GM19193 (cell line): ENCODE results near the gene FRMPD1.

Experiments used
- POLR2A ChIP-seq: IDR thresholded peaks from 4 replicates; pipeline ENCODE4 v1.6.1; 2011; ENCODE audit not compliant: insufficient read depth, insufficient read length; ENCODE audit errors: extremely low read depth

FRMPD1 gene

DNA sequence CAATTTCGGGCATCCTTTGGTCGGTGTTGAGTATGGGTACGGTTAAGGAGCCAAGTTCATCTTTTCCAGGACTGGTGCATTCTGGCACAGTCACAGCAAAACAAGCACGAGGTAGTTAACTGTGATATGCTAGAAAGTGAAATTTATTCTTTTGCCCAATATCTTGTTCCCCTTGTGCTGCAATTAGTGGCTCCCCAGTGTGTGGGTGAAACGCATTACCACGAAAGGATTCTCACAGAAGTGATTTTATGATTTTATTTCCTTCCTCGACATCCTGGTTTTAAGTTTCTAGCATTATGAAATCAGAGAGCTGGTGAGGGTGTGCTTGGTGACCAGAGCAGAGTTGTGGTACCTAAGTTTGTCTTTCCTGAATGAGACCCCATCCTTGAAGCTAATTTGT is 1.5 kb downstream of the FRMPD1 start:
- no peak for TF ChIP-seq POLR2A

DNA sequence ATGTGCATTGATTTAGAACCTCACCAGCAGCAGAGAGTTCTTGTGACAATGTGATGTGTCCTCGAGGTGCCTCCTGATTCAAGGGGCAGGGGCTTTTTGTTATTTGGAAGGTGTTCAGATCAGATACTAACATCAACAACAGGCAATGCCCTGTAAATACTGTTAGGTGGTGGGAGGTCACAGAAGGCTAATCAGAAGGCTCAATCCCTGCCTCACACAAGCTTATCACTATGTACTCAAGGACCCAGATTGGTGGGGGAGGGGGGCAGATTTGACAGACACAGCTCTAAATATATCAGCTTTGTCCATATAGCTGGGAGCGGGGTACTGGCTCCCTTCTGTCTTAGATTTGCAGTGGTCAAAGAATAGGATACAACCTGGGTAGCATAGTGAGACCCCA is 2.6 kb downstream of the FRMPD1 start:
- no peak for TF ChIP-seq POLR2A

DNA sequence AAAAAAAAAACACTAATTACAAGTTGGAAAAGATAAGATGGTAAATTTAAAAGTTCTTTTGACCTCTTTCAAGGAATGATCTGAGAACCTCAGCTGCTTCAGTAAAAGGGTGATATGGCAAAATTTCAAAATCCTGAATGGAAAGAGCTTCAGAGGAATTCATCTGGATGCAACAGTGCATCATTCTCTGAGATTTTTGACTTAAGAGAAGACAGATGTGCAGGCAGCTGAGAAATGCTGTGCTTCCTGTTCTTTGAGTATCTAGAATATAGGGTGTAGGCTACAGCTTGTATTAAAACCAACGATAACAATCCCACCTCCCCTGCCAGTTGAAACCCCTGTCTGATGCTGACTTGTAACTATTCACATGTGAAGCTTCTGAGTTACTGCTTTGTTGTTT is 6.2 kb downstream of the FRMPD1 start:
- no peak for TF ChIP-seq POLR2A

DNA sequence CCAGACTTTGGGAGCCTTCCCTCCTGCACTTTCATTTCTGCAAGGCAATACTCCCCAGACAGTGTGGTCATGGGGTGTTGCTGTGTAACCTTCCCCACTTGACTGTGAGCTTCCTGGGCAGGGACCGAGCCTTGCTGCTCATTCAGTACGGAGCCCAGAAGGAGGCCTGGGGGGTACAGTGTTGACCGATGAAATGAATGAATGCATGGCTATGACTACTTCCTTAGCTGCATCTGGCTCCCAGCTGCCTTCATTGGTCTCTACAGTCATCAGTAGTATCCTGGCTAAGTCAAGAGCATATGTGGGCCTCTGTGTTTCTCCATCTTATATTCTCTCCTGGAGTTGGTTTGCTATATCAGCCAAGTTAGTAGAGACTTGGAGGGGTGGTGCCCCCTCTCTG is 9.9 kb downstream of the FRMPD1 start:
- no peak for TF ChIP-seq POLR2A

DNA sequence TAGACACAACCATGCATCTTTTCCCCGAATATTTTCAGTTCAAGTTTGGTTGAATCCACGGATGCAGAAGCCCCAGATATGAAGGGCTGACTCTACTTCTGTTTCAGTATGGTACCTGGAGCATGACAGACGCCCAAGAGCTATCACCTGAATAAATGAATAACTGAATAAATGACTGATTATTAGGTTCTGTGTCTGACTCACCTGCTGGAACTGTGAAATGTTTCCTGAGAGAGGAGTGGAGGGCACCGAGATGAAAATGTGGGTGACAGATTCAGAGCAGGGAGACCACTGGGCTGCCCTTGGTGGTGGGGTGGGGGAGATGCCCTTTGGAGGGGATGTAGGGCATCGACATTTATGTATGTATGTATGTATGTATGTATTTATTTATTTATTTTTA is 13.2 kb downstream of the FRMPD1 start:
- TF ChIP-seq POLR2A, result no peak

DNA sequence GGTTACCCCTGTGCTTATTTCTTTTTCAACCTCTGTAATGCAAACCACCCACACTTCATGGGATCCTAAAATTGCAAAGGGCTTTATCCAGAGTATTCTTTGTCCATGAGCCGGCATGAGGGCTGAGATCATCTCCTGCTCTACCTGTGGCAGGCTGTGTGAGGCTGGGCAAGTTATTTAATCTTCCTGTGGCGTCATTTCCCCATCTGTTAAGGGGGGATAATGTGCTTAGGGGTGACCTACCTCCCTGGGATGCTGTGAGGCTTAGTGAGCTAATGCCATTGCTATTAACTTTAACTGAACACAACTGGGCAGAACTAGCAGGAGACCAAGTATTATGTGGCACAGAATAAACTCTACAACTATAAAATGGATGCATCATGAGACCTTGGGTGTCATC is 17.0 kb downstream of the FRMPD1 start:
- TF ChIP-seq POLR2A, result no peak

DNA sequence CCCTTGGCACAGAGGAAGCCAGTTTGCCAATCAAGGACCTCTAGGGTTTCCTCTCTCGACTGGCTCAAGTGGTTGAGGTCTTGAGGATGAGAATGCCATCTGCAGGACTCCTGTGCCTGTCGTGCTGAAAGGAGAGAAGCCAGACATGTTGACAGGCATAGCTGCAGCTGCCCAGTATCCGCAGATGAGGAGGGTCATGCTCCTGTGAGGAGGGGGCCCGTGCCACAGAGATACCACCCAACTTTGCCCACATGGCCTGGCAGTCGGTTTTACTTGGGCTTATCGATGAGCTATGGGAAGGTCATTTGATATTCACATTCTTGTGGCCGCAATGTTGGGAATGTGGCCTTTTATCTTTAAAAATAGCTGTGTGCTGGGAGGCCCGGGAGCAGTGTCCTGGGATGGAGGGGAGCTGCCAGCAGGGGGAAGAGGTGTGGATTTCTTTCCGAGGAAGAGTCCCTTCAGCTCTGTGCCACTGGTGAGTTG is 17.4 kb downstream of the FRMPD1 start:
- no peak for TF ChIP-seq POLR2A

DNA sequence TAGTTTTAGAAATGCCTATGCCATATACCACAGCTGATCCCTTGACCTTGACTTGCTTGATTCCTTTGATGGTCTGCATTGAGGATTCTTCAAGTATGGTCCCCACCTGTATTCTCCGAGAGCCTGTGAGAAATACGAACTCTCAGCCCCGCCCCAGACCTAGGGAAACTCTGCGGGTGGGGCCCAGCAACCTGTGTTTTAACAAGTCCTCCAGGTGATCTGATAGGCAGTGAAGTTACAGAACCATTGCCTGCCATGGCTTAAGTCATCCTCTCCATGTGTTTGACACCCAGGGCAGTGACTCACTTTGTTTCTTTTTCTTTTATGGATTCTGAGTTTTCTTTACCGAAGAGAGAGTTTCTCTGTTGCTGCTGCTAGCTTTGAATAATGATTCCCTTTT is 18.5 kb downstream of the FRMPD1 start:
- no peak for TF ChIP-seq POLR2A

DNA sequence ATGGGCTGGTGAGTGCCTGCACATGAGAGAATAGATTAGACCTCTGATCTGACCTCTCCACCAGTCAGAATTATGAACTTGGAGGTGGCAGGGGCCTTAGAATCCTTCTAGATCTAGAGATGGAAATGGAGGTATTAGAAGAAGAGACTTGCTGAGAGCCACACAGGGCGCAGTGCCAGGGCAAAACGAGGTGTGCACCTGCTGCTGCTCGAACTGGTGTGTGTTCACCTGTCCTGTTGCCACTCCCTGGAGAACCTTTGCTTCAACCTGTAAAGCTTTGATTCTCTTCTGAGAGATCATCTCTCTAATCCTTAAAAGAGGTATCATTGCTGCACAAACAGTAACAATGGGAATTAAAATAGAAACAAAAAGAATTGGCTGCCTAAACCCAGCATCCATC is 24.9 kb downstream of the FRMPD1 start:
- TF ChIP-seq POLR2A, result no peak

DNA sequence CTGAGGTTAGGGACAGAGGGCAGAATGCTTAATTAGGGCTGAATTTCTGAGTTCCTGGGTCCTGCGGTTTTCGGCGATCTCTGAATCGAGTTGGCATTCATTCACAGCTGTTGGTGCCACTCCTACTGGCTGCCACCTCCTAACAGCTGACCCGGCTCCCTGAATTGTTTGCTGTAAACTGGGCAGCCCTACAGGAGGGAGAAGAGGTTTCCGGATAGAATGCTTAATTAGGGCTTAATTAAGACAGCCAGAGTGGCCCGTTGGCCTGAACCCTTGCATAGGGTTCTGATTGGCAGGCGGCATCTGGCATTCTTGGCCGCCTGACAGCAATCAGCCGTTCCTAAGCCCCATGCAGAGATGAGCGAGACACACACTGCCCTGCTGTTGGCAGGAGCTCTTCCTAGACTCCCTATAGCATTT is 25.7 kb downstream of the FRMPD1 start:
- TF ChIP-seq POLR2A, result no peak

DNA sequence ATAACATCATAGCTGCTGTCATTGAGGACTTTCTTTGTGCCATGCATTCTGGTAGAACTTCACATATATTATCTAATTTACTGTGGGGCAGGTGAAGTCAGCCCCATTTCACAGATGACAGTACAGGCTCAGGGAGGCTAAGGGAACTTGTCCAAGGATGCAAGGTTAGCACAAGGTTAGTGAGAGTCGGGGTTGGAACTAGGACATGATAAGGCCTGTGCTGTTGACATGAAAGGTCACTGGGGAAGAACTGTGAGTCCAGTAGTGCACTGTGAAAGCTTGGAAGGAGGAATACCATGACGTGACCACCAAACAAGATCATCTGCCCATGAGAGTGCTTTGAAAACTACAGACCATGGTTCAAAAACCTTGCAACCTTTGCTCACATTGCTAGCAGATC is 26.7 kb downstream of the FRMPD1 start:
- no peak for TF ChIP-seq POLR2A

DNA sequence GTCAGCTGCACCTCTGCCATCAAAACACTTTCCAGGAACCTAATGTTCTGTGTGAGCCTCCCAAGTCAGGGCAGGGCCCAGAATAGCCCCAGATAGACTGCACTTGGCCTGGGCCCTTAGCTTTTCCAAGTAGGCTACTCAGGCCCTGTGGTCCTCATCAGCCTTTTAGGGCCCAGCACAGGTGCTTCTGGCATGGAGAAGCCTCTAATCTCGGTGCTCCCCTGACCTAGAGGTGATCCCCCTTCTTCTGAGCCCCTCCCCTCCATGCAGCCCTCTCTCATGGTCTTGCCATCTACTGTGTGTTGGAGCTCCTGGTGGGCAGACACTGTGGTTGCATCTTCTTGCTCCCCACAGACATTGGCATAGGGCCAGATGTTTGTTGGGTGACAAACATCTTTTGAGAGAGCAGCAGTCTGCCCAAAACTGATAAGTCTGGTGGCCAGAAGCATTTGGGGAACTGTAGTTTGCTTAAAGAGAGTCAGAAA is 28.1 kb downstream of the FRMPD1 start:
- no peak for TF ChIP-seq POLR2A

DNA sequence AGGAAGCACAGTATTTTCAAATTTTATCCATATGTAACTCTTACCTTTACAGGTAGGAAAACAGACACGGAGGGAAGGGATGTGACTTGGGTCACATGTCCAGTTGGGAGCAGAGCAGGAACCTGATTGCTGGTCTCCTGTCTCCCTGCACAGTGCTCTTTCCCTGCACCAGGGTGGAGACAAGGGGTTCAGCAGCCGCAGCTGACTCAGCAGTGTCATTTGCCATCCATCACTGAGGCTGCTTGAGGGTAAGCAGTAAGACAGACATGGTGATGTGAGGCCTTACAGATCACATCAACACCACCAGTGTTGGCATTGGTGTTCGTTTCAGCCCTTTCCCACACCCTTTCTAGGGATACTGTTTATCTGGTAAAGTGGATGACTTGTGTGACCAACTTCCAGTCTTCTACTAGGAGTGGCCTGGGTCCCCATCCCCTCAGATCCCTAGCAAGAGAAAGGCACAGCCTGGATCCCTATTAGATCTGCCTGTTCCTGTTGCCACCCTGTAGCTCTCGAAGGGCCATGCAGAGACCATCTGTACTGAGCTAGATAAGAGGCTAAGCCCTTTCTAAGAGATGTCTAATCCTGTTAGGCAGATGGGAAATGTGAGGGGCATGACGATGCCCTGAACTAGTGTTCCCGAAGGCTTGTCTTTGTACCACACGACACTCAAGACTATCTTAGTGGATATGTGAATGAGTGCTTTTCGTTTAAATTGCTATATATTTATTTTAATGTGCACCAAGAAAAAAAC is 29.1 kb downstream of the FRMPD1 start:
- no peak for TF ChIP-seq POLR2A

DNA sequence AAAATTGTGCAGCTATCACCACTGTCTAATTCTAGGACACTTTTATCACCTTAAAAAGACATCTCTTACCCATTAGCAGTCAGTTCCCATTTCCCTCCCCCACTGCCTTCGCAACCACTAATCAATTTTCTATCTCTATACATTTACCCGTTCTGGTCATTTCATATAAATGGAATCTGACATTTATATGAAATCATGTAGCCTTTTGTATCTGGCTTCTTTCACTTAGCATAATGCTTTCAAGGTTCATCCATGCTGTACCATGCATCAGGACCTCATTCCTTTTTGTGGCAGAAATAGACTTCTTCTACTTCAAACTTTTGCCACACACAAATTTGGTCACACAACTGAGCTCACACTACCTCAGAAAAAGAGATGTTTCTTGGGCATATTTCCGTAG is 32.2 kb downstream of the FRMPD1 start:
- TF ChIP-seq POLR2A, result no peak

DNA sequence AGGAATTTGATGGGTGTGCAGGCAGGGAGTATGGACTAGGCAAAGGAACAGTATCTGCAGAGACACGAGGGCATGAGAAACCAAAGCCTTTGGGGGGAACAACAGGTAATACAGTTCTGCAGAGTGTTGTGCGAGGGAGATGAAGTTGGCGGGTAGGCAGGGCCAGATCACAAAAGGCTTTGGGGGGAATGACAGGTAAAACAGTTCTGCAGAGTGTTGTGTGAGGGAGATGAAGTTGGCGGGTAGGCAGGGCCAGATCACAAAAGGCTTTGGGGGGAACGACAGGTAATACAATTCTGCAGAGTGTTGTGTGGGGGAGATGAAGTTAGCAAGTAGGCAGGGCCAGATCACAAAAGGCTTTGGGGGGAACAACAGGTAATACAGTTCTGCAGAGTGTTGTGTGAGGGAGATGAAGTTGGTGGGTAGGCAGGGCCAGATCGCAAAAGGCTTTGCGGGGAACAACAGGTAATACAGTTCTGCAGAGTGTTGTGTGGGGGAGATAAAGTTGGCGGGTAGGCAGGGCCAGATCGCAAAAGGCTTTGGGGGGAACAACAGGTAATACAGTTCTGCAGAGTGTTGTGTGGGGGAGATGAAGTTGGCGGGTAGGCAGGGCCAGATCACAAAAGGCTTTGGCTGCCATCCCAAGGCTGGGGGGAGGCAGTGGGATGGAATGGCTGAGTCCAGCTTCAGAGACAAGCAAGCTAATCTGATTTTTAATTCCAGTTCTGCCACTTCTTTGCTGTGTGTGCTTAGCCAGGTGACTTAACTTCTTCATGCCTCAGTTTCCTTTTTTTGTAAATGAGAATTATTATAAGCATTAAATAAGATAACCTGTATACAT is 33.0 kb downstream of the FRMPD1 start:
- no peak for TF ChIP-seq POLR2A
